Lower leg skin (tissue), 3 donors: ENCODE data around the gene CDC25C.

Experiments used
- CTCF ChIP-seq, 3 donors: fragments of 450-650 bp; IDR thresholded peaks; one replicate each; pipeline ENCODE4 v1.5.1; 2016; ENCODE audit warnings: antibody characterized with exemption in 3 of 3, mild to moderate bottlenecking in 3 of 3, moderate library complexity in 2 of 3
- POLR2A ChIP-seq, 2 donors: fragments of 450-650 bp; IDR thresholded peaks; one replicate each; pipeline ENCODE4 v1.6.1; 2016 to 2017; ENCODE audit warnings: antibody characterized with exemption in 2 of 2, mild to moderate bottlenecking in 1 of 2, moderate library complexity in 1 of 2

- no peak for TF ChIP-seq POLR2A (IDR thresholded peaks at IDR 0.05)
- no peak for TF ChIP-seq CTCF (IDR thresholded peaks at IDR 0.05)
Measured at GRCh38 chr5:138271281-138271680, 60.3 kb downstream of the CDC25C start.
